ENCODE measurements around the gene DNAJC4. TPM values are rescaled to one million over a fixed set of nuclear protein-coding genes. Genes with fewer than 3 reads are reported as not detected.

The DNAJC4 gene
- total RNA-seq, 1 experiment from 2014 or later: 57.1 TPM

- Histone ChIP-seq H3K4me2 (no peak overlapping the region), H3K9me3 (ENCODE audit: insufficient read depth, low read depth) (no peaks in the 10 kb centered on the region), H3F3A (ENCODE audit: insufficient read depth, low read depth) (peaks cover 21% of the 10 kb centered on the region; the same call in 1 of the 2 replicates), H4K20me1 (ENCODE audit: insufficient read depth) (peaks cover 9% of the 10 kb centered on the region; the same call in 1 of the 2 replicates), H3K9me2 (ENCODE audit: insufficient read depth) (no peaks in the 10 kb centered on the region), H3K4me3 (no peak overlapping the region), H3K4me1 (replicated peaks; ENCODE audit: insufficient read depth) (no peaks in the 10 kb centered on the region; the same call in 1 of the 2 replicates), H2AFZ (no peak overlapping the region), H3K27ac (no peak overlapping the region), H3K79me2 (ENCODE audit: low read depth) (peaks cover 14% of the 10 kb centered on the region), H3K36me3 (ENCODE audit: low read depth) (0 out of 2 replicates have a peak, but pooled peaks cover 5% of the 10 kb centered on the region), H3K27me3 (ENCODE audit: insufficient read depth, low read depth) (no peaks in the 10 kb centered on the region)
- peak in 1 of 2 experiments; percentile 33 for DNase-seq
- BruUV-seq (replicated peaks): no TSS peak
- intact Hi-C loops (cut with micrococcal nuclease; ENCODE audit: unreplicated experiment): no loop called here
- TF ChIP-seq, protein P1, sequence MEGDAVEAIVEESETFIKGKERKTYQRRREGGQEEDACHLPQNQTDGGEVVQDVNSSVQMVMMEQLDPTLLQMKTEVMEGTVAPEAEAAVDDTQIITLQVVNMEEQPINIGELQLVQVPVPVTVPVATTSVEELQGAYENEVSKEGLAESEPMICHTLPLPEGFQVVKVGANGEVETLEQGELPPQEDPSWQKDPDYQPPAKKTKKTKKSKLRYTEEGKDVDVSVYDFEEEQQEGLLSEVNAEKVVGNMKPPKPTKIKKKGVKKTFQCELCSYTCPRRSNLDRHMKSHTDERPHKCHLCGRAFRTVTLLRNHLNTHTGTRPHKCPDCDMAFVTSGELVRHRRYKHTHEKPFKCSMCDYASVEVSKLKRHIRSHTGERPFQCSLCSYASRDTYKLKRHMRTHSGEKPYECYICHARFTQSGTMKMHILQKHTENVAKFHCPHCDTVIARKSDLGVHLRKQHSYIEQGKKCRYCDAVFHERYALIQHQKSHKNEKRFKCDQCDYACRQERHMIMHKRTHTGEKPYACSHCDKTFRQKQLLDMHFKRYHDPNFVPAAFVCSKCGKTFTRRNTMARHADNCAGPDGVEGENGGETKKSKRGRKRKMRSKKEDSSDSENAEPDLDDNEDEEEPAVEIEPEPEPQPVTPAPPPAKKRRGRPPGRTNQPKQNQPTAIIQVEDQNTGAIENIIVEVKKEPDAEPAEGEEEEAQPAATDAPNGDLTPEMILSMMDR (conservative IDR thresholded peaks at IDR 0.05): no peak
- no peak for TF ChIP-seq EZH2 (IDR thresholded peaks at IDR 0.05; ENCODE audit: low read depth)
- ChIA-PET POLR2A (ENCODE audit: unreplicated experiment) (no interaction called here), CTCF (no interaction called here)
Observed at GRCh38 chr11:64255135-64256128, 25.1 kb downstream of the DNAJC4 start.

- H3K36me3 ChIP-seq (ENCODE audit: low read depth): 0 out of 2 replicates have a peak, but pooled peaks cover 5% of the 10 kb centered on the region
- H3K4me3 ChIP-seq: no peak overlapping the region
- ChIA-PET CTCF (interaction anchor here (0.5 kb wide), 1 partner anchor 489 kb away, joined by 4 read pairs; no protein-coding TSS in a partner anchor), POLR2A (ENCODE audit: unreplicated experiment) (no interaction called here)
- no peaks in the 10 kb centered on the region for H3K4me1 ChIP-seq (replicated peaks; ENCODE audit: insufficient read depth)
- no peak overlapping the region for H3K27ac ChIP-seq
- DNase-seq: peak in 1 of 2 experiments; percentile 27
- no peaks in the 10 kb centered on the region for H3K9me3 ChIP-seq (ENCODE audit: insufficient read depth, low read depth)
- intact Hi-C loops (cut with micrococcal nuclease; ENCODE audit: unreplicated experiment): no loop called here
- H3K79me2 ChIP-seq (ENCODE audit: low read depth): peaks cover 14% of the 10 kb centered on the region
- H3K9me2 ChIP-seq (ENCODE audit: insufficient read depth): no peaks in the 10 kb centered on the region
- BruUV-seq (replicated peaks): no TSS peak
- no peak overlapping the region for H2AFZ ChIP-seq
- H3F3A ChIP-seq (ENCODE audit: insufficient read depth, low read depth): peaks cover 19% of the 10 kb centered on the region; the same call in 1 of the 2 replicates
- peaks cover 9% of the 10 kb centered on the region; the same call in 1 of the 2 replicates for H4K20me1 ChIP-seq (ENCODE audit: insufficient read depth)
- no peak for TF ChIP-seq EZH2 (IDR thresholded peaks at IDR 0.05; ENCODE audit: low read depth)
- TF ChIP-seq, protein P1 (conservative IDR thresholded peaks at IDR 0.05): no peak
- no peak overlapping the region for H3K4me2 ChIP-seq
- H3K27me3 ChIP-seq (ENCODE audit: insufficient read depth, low read depth): no peaks in the 10 kb centered on the region
Observed at GRCh38 chr11:64256300-64256699, 26.0 kb downstream of the DNAJC4 start.

DNA sequence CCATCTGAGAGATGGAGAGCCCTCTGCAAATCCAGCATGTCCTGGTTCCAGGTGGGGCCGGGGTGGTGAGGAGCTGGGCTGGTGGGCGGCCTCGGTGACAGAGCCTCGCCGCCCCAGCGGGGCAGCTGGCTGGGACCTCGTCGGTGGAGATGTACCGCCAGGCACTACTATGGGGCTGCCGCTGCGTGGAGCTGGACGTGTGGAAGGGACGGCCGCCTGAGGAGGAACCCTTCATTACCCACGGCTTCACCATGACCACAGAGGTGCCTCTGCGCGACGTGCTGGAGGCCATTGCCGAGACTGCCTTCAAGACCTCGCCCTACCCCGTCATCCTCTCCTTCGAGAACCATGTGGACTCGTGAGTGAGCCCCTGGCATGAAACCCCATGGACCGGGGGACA, 28.0 kb downstream of the DNAJC4 start:
- Histone ChIP-seq H3K36me3 (ENCODE audit: low read depth) (peaks cover 14% of the 10 kb centered on the region; the same call in 1 of the 2 replicates), H3K79me2 (ENCODE audit: low read depth) (no peaks in the 10 kb centered on the region), H2AFZ (no peak overlapping the region), H3K9me2 (ENCODE audit: insufficient read depth) (no peaks in the 10 kb centered on the region), H3F3A (ENCODE audit: insufficient read depth, low read depth) (peaks cover 6% of the 10 kb centered on the region; the same call in 1 of the 2 replicates), H3K9me3 (ENCODE audit: insufficient read depth, low read depth) (no peaks in the 10 kb centered on the region), H3K27me3 (ENCODE audit: insufficient read depth, low read depth) (no peaks in the 10 kb centered on the region), H3K4me3 (no peak overlapping the region), H4K20me1 (ENCODE audit: insufficient read depth) (peaks cover 4% of the 10 kb centered on the region; the same call in 1 of the 2 replicates), H3K4me2 (no peak overlapping the region), H3K4me1 (replicated peaks; ENCODE audit: insufficient read depth) (no peaks in the 10 kb centered on the region), H3K27ac (no peak overlapping the region)
- intact Hi-C loops (cut with micrococcal nuclease; ENCODE audit: unreplicated experiment): no loop called here
- CTCF ChIA-PET: interaction anchor here (0.6 to 1.1 kb wide), 4 partner anchors 9 to 458 kb away, joined by 5 to 9 read pairs (median 6); no protein-coding TSS in a partner anchor
- POLR2A ChIA-PET (ENCODE audit: unreplicated experiment): no interaction called here
- no peak for DNase-seq
- BruUV-seq (replicated peaks): no TSS peak
- TF ChIP-seq, protein P1 (conservative IDR thresholded peaks at IDR 0.05): no peak
- no peak for TF ChIP-seq EZH2 (IDR thresholded peaks at IDR 0.05; ENCODE audit: low read depth)

Measured in PC-9 (cell line).